Measurements from ENCODE around the gene TGM1. TPM values are rescaled to one million over a fixed set of nuclear protein-coding genes. Genes with fewer than 3 reads are reported as not detected.

Gene TGM1
- total RNA-seq, 1 donor from 2014 or later: 10.2 TPM

DNA sequence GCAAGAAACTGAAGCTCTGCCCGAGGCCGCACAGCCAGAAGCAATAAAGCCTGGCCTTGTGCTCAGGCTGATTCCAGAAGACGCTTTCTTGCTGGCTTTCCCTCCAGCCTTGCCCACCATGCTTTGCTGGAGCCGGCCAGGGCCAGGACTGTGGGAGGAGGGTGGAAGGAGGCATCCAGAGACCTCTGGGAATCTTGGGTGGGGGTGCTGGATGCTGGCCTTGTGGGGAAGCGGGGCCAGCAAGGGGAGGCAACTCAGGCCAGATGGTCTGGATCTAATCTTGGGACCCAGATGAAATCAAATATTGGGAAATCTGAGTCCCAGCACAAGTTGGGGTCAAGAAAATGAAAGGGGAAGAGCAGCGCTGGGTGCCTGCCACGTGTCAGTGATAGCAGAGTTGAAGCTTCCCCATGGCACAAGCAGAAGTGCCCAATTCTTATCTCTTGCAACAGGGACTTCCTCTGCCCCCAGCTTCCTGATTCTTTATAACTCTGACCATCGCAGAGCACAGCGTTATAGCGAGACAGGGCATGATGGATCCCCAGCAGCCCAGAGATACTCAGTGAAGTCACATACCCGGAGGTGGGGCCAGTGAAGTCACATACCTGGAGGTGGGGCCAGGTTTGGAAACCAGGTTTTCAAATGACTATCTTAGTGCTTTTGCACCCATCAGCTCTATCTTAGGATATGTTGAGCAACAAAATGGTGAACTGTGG is 14.8 kb upstream of the TGM1 start:
- H3K27me3 Mint-ChIP-seq (ENCODE audit: low read depth): no peaks in the 10 kb centered on the region
- TF ChIP-seq, protein P1, sequence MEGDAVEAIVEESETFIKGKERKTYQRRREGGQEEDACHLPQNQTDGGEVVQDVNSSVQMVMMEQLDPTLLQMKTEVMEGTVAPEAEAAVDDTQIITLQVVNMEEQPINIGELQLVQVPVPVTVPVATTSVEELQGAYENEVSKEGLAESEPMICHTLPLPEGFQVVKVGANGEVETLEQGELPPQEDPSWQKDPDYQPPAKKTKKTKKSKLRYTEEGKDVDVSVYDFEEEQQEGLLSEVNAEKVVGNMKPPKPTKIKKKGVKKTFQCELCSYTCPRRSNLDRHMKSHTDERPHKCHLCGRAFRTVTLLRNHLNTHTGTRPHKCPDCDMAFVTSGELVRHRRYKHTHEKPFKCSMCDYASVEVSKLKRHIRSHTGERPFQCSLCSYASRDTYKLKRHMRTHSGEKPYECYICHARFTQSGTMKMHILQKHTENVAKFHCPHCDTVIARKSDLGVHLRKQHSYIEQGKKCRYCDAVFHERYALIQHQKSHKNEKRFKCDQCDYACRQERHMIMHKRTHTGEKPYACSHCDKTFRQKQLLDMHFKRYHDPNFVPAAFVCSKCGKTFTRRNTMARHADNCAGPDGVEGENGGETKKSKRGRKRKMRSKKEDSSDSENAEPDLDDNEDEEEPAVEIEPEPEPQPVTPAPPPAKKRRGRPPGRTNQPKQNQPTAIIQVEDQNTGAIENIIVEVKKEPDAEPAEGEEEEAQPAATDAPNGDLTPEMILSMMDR (IDR thresholded peaks at IDR 0.05; ENCODE audit: unreplicated experiment): no peak
- H3K27ac Mint-ChIP-seq: no peak overlapping the region
- no peak for DNase-seq (ENCODE audit: low spot score in 2 of 2, unreplicated experiment in 2 of 2)
- H3K9me3 Mint-ChIP-seq: no peaks in the 10 kb centered on the region
- H3K4me3 Mint-ChIP-seq: no peak overlapping the region
- H3K36me3 Mint-ChIP-seq: no peaks in the 10 kb centered on the region
- H3K4me1 Mint-ChIP-seq: peaks cover 9% of the 10 kb centered on the region

DNA sequence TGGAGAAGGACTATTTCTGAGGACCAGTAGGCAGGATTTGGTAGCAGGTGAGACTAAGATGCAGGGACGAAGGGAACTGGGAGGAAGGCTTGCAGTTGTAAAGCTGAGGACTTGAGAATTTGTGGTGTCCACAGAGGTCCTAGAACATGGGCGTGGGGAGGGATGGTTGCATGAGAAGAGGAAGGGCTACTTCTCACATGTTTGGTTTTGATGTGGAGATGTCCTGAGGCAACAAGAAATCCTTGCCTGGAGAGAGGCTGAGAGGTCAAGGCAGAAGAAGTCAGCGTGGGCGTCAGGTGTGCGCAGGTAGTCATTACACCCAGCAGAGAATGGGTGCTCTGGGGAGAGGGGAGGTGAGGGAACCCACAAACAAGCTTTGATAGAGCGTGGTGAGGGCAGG is 14.1 kb upstream of the TGM1 start:
- Mint-ChIP-seq H3K36me3 (no peaks in the 10 kb centered on the region), H3K4me1 (peaks cover 15% of the 10 kb centered on the region), H3K9me3 (no peaks in the 10 kb centered on the region), H3K4me3 (no peak overlapping the region), H3K27ac (no peak overlapping the region), H3K27me3 (ENCODE audit: low read depth) (no peaks in the 10 kb centered on the region)
- no peak for DNase-seq (ENCODE audit: low spot score in 2 of 2, unreplicated experiment in 2 of 2)
- TF ChIP-seq, protein P1 (IDR thresholded peaks at IDR 0.05; ENCODE audit: unreplicated experiment): no peak

DNA sequence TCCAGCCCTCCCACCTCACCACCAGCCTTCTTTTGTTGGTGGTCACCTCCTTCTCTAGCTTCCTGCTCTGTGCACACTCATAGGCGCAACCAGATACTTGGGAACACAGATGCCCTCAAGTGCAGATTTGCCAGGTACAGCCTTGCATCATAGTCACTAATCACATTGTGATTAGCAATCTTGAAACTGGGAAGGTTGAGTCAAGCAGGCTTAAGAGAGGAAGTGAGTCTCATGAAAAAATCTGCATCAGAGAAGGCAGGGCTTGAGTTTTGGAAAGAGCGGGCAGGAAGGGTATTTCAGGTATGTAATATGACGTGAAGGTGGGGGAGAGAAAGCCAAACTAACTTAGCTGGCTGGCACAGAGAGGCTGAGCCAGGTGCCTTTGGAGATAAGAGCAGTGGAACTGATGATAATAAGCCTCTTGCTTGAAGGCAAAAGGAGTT is 11.1 kb upstream of the TGM1 start:
- no peaks in the 10 kb centered on the region for H3K9me3 Mint-ChIP-seq
- no peaks in the 10 kb centered on the region for H3K36me3 Mint-ChIP-seq
- no peaks in the 10 kb centered on the region for H3K27me3 Mint-ChIP-seq (ENCODE audit: low read depth)
- H3K4me3 Mint-ChIP-seq: no peak overlapping the region
- no peak for DNase-seq (ENCODE audit: low spot score in 2 of 2, unreplicated experiment in 2 of 2)
- TF ChIP-seq, protein P1 (IDR thresholded peaks at IDR 0.05; ENCODE audit: unreplicated experiment): no peak
- peaks cover 24% of the 10 kb centered on the region for H3K4me1 Mint-ChIP-seq
- peak overlapping the region; percentile 64 for H3K27ac Mint-ChIP-seq

DNA sequence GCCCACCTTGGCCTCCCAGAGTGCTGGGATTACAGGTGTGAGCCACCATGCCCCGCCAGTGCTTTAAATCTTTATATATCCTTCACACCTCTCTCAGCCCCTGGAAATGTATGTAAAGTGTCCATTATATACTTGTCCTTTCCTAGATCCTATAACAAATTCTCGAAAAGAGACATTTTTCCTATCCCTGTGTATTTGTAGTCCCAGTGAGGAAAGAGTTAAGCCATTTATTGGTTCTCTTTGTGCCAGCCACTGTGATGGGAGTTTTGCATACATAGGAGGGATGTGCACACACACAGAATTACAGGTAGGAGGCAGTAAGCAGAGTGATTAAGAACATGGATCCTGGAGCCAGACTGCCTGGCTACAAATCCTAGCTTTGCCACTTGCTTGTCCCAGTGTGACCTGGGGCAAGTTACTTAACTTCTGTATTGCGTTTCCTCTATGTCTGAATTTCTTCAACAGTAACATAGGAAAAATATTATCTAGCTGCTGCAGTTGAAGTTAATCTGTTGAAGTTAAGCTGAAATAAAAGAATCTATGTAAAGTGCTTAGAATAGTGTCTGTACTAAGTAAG is 10.5 kb upstream of the TGM1 start:
- DNase-seq (ENCODE audit: low spot score in 2 of 2, unreplicated experiment in 2 of 2): no peak
- peak overlapping the region; percentile 32 for H3K27ac Mint-ChIP-seq
- no peak overlapping the region for H3K4me3 Mint-ChIP-seq
- H3K4me1 Mint-ChIP-seq: peaks cover 24% of the 10 kb centered on the region
- H3K36me3 Mint-ChIP-seq: no peaks in the 10 kb centered on the region
- no peaks in the 10 kb centered on the region for H3K27me3 Mint-ChIP-seq (ENCODE audit: low read depth)
- no peaks in the 10 kb centered on the region for H3K9me3 Mint-ChIP-seq
- TF ChIP-seq, protein P1 (IDR thresholded peaks at IDR 0.05; ENCODE audit: unreplicated experiment): no peak

DNA sequence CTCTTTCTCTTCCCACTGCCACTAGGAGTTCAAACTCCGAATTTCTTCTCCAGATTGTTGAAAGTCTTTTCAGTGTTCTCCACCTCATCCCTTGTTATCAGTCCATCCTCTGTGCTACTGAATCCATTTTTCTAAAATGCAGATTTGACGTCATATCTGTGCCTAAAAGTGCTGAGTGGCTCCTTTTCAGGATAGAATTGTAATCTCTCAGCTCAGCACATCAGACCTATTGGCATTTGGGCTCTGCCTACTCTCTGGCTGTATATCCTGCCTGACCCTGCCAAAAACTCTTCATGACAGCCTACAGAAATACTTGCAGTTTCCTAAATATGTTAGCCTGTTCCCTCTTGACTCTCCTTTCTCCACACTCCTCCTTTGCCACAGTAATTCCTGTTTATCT is 9.5 kb upstream of the TGM1 start:
- Mint-ChIP-seq H3K9me3 (no peaks in the 10 kb centered on the region), H3K4me1 (peaks cover 24% of the 10 kb centered on the region), H3K27ac (peak overlapping the region; percentile 10), H3K4me3 (peak overlapping the region; percentile 84), H3K27me3 (ENCODE audit: low read depth) (no peaks in the 10 kb centered on the region), H3K36me3 (no peaks in the 10 kb centered on the region)
- DNase-seq (ENCODE audit: low spot score in 2 of 2, unreplicated experiment in 2 of 2): no peak
- TF ChIP-seq, protein P1 (IDR thresholded peaks at IDR 0.05; ENCODE audit: unreplicated experiment): no peak

All from mesothelial cell of epicardium (in vitro differentiated cells).